ENCODE results near the gene FAM131A.

The FAM131A gene

GRCh38 chr3:184358124-184358767, 20.8 kb downstream of the FAM131A start:
- TF ChIP-seq RARB (CRISPR knock-in tag; IDR thresholded peaks at IDR 0.05) = no peak
- no peak for TF ChIP-seq OSR1 (CRISPR knock-in tag; IDR thresholded peaks at IDR 0.05)
- TF ChIP-seq ZC3H10 (CRISPR knock-in tag; IDR thresholded peaks at IDR 0.05) = no peak
- ATAC-seq = no peak

- ATAC-seq = no peak
- TF ChIP-seq, protein P1, sequence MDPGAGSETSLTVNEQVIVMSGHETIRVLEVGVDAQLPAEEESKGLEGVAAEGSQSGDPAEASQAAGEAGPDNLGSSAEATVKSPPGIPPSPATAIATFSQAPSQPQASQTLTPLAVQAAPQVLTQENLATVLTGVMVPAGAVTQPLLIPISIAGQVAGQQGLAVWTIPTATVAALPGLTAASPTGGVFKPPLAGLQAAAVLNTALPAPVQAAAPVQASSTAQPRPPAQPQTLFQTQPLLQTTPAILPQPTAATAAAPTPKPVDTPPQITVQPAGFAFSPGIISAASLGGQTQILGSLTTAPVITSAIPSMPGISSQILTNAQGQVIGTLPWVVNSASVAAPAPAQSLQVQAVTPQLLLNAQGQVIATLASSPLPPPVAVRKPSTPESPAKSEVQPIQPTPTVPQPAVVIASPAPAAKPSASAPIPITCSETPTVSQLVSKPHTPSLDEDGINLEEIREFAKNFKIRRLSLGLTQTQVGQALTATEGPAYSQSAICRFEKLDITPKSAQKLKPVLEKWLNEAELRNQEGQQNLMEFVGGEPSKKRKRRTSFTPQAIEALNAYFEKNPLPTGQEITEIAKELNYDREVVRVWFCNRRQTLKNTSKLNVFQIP (CRISPR knock-in tag; IDR thresholded peaks at IDR 0.05; ENCODE audit: borderline replicate concordance, low read depth) = no peak
Observed at GRCh38 chr3:184358921-184359350, 21.5 kb downstream of the FAM131A start.

DNA sequence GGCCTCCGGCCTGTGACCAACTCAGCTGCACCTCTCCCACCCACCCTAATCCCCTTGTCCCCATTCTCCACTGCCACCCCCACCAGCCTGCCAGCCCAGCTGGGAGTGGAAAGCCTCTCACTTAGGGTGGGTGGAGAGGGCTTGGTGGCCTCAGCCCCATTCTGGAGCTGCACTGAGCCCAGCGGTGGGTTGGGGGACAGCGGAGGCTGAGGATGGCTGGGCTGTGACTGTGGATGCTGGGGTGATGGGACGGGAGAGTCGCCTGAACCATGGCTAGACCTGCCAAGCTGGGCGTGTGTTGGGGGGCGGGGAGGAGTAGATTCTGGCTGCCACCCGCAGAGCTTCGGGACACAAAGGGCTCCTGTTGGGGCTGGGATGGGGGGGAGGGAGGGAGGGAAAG, 22.2 kb downstream of the FAM131A start:
- ATAC-seq = no peak
- TF ChIP-seq GLIS3 (CRISPR knock-in tag; IDR thresholded peaks at IDR 0.05) (no peak), ZC3H10 (CRISPR knock-in tag; IDR thresholded peaks at IDR 0.05) (no peak), BACH2 (CRISPR knock-in tag; IDR thresholded peaks at IDR 0.05; ENCODE audit: borderline replicate concordance) (no peak), ZNF565 (CRISPR knock-in tag; conservative IDR thresholded peaks at IDR 0.05; ENCODE audit: low read depth) (no peak), ZNF8 (CRISPR knock-in tag; IDR thresholded peaks at IDR 0.05) (no peak), ZFP30 (CRISPR knock-in tag; IDR thresholded peaks at IDR 0.05) (no peak), CREB5 (CRISPR knock-in tag; IDR thresholded peaks at IDR 0.05; ENCODE audit: low read depth) (no peak), ARNTL (CRISPR knock-in tag; IDR thresholded peaks at IDR 0.05; ENCODE audit: borderline replicate concordance, low read depth) (no peak), TOX (CRISPR knock-in tag; IDR thresholded peaks at IDR 0.05; ENCODE audit: borderline replicate concordance) (no peak), ISL1 (CRISPR knock-in tag; IDR thresholded peaks at IDR 0.05) (no peak), CSRNP3 (CRISPR knock-in tag; IDR thresholded peaks at IDR 0.05) (no peak), RARB (CRISPR knock-in tag; IDR thresholded peaks at IDR 0.05) (no peak), TCF4 (CRISPR knock-in tag; IDR thresholded peaks at IDR 0.05; ENCODE audit: borderline replicate concordance) (no peak), ZFP3 (CRISPR knock-in tag; IDR thresholded peaks at IDR 0.05) (no peak), ESRRG (CRISPR knock-in tag; IDR thresholded peaks at IDR 0.05) (no peak)
- TF ChIP-seq, protein P2, sequence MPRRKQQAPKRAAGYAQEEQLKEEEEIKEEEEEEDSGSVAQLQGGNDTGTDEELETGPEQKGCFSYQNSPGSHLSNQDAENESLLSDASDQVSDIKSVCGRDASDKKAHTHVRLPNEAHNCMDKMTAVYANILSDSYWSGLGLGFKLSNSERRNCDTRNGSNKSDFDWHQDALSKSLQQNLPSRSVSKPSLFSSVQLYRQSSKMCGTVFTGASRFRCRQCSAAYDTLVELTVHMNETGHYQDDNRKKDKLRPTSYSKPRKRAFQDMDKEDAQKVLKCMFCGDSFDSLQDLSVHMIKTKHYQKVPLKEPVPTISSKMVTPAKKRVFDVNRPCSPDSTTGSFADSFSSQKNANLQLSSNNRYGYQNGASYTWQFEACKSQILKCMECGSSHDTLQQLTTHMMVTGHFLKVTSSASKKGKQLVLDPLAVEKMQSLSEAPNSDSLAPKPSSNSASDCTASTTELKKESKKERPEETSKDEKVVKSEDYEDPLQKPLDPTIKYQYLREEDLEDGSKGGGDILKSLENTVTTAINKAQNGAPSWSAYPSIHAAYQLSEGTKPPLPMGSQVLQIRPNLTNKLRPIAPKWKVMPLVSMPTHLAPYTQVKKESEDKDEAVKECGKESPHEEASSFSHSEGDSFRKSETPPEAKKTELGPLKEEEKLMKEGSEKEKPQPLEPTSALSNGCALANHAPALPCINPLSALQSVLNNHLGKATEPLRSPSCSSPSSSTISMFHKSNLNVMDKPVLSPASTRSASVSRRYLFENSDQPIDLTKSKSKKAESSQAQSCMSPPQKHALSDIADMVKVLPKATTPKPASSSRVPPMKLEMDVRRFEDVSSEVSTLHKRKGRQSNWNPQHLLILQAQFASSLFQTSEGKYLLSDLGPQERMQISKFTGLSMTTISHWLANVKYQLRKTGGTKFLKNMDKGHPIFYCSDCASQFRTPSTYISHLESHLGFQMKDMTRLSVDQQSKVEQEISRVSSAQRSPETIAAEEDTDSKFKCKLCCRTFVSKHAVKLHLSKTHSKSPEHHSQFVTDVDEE (CRISPR knock-in tag; IDR thresholded peaks at IDR 0.05) = no peak

GRCh38 chr3:184360070-184360928, 22.9 kb downstream of the FAM131A start:
- no peak for ATAC-seq
- TF ChIP-seq PATZ1 (CRISPR knock-in tag; IDR thresholded peaks at IDR 0.05; ENCODE audit: borderline replicate concordance) (no peak), ZFP30 (CRISPR knock-in tag; IDR thresholded peaks at IDR 0.05) (no peak), CSDC2 (CRISPR knock-in tag; IDR thresholded peaks at IDR 0.05) (no peak), ZC3H10 (CRISPR knock-in tag; IDR thresholded peaks at IDR 0.05) (no peak), ZNF565 (CRISPR knock-in tag; conservative IDR thresholded peaks at IDR 0.05; ENCODE audit: low read depth) (no peak), CSRNP3 (CRISPR knock-in tag; IDR thresholded peaks at IDR 0.05) (no peak), ARNTL (CRISPR knock-in tag; IDR thresholded peaks at IDR 0.05; ENCODE audit: borderline replicate concordance, low read depth) (no peak), ZNF70 (CRISPR knock-in tag; IDR thresholded peaks at IDR 0.05) (no peak), PPARA (CRISPR knock-in tag; IDR thresholded peaks at IDR 0.05; ENCODE audit: borderline replicate concordance) (no peak), TOX (CRISPR knock-in tag; IDR thresholded peaks at IDR 0.05; ENCODE audit: borderline replicate concordance) (no peak), SNAI2 (CRISPR knock-in tag; IDR thresholded peaks at IDR 0.05) (no peak), ISL1 (CRISPR knock-in tag; IDR thresholded peaks at IDR 0.05) (no peak), CREB5 (CRISPR knock-in tag; IDR thresholded peaks at IDR 0.05; ENCODE audit: low read depth) (no peak)

All from SK-N-SH treated with all-trans-retinoic acid at 6 μM for 48 hours (cell line).